HG02840 (cell line): ENCODE results near the gene BIRC6.

ENCODE experiments used
- ATAC-seq: cut with Tn5 transposase; IDR thresholded peaks from one replicate; pipeline ENCODE4 v1.9.1; 2021; ENCODE audit warnings: mild to moderate bottlenecking, moderate library complexity, moderate number of reproducible peaks; ENCODE audit not compliant: unreplicated experiment, low FRiP score

Gene BIRC6

GRCh38 chr2:32666704-32667103 is 309.9 kb downstream of the BIRC6 start:
- ATAC-seq: no peak

DNA sequence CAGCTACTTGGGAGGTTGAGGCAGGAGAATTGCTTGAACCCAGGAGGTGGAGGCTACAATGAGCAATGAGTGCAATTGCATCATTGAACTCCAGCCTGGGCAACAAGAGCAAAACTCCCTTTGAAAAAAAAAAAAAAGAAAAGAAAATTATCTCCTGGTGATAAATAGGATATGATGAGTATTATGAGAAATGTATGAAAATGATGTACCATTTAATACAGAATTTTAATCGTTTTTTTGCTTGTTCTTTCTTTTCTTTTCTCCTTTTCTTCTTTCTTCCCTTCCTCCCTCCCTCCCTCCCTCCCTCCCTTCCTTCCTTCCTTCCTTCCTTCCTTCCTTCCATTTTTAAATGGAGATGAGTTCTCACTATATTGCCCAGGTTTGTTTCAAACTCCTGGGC is 311.4 kb downstream of the BIRC6 start:
- no peak for ATAC-seq
